Fibroblast of villous mesenchyme (primary cell): Measurements from ENCODE around the gene S100A10. TPM values are rescaled to one million over a fixed set of nuclear protein-coding genes. Genes with fewer than 3 reads are reported as not detected.
A peak's percentile ranks its signal among the peaks of the same experiment; 100 is the strongest.

Source experiments
- DNase-seq: peaks from one replicate; pipeline ENCODE4 v3.0.0-alpha.2; 2010; ENCODE audit warnings: low read depth
- H3K4me3 ChIP-seq: 2 replicates; pipeline ENCODE4 v1.5.1; 2011; ENCODE audit warnings: low read depth, mild to moderate bottlenecking, low read length
- CTCF ChIP-seq: IDR thresholded peaks from 2 replicates; pipeline ENCODE4 v1.5.1; 2012; ENCODE audit warnings: low read depth, mild to moderate bottlenecking, low read length; ENCODE audit not compliant: insufficient read depth
- total RNA-seq: library from RNA; depleted of rRNA; stranded (reverse); fragments of >200 nt; gene quantifications from 2 replicates; pipeline ENCODE4 v1.2.3, GENCODE V29; 2012

S100A10 gene
- total RNA-seq, 1 donor: 70.0 TPM

DNA sequence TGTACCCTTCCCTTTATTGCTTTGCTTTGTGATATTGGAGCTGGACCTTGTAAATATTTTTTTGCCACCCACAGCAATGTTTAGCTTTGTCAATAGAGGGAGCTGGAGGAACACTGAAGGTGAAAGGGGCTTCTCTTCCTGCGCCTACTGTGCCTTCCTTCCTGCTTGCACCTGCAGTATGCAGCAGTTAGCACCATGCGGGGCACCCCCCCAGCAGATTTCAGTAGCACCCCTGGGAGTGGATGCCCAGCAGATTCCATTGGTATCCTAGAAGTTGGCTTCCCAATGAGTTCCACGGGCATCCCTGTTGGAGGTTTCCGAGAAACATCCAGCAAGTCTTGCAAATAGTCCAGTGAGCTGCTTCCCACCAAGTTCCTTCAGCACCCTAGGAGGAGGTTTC is 25.6 kb downstream of the S100A10 start:
- no peak overlapping the region for H3K4me3 ChIP-seq
- peak; percentile 81 for TF ChIP-seq CTCF
- DNase-seq: peak; percentile 63

DNA sequence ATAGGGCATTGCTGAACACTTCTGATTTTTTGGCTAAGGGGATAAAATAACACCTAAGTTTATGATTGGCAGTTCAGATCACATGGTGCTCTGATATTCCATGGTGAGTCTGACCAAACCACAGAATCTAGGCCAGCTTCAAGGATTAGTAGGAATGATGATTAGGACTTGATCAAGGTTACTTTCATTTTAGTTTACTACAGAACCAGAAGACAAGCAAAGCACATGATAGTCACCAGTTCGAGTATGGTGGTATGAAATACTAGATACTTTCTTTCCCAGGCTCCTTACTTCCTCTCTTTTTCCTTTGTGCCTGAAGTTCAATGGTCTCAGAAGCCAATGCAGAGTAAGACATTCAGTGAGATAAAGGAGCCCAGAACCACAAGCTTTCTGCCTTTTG is 26.6 kb downstream of the S100A10 start:
- DNase-seq: no peak
- no peak for TF ChIP-seq CTCF
- no peak overlapping the region for H3K4me3 ChIP-seq

DNA sequence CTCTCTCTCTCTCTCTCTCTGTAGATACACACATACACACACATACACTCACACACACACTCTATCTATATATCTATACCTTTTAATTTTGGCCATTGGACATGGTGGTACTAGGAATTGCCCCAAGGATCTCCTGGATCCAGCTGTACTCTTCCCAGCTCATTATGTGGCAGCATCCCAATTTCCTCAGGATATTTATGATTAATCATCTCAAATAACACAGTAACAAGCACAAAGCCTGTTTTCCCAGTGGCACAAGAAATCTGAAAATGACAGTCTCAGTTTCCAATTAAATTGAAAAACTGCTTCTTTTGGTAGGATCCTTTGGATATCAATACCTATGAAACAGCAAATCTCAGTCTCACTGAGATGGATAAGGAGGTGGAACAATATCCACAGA is 27.6 kb downstream of the S100A10 start:
- DNase-seq: no peak
- H3K4me3 ChIP-seq: no peak overlapping the region
- TF ChIP-seq CTCF: no peak

DNA sequence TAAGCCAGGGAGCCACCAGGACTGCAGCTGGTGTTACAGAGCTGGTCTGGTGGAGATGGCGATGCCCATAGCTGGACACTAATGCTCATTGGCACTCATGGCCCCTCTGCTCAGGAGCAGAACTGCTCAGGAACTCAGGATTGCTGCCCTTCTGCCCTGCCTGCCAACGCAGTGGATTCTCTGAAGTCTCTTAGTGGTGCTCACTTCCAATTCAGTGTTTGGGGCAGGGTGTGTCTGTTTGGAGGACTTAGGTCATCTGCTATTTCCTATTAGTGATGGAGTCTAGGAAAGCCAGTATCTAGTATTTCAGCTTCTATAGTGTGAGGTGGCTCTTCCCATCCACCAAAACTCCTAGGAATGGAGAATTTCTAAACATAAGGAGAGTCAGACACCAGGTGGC is 29.1 kb downstream of the S100A10 start:
- H3K4me3 ChIP-seq: no peak overlapping the region
- no peak for DNase-seq
- TF ChIP-seq CTCF: no peak

- TF ChIP-seq CTCF: no peak
- no peak overlapping the region for H3K4me3 ChIP-seq
- DNase-seq: no peak
Observed at GRCh38 chr1:151963288-151963687, 30.4 kb downstream of the S100A10 start.

GRCh38 chr1:151961833-151962232 is 31.8 kb downstream of the S100A10 start:
- TF ChIP-seq CTCF: no peak
- DNase-seq: no peak
- no peak overlapping the region for H3K4me3 ChIP-seq

GRCh38 chr1:151960780-151961513 is 32.7 kb downstream of the S100A10 start:
- TF ChIP-seq CTCF: no peak
- H3K4me3 ChIP-seq: no peak overlapping the region
- DNase-seq: no peak
